ENCODE results near the gene DNAH3. TPM values are rescaled to one million over a fixed set of nuclear protein-coding genes. Genes with fewer than 3 reads are reported as not detected.
"Not testable (repeated sequence)": the region's sequence is repeated elsewhere in the genome, so short reads cannot be mapped to it uniquely, and the experiment has no call there.

Gene DNAH3
- total and polyA plus RNA-seq, 2 experiments from 2014 or later = 0.70 to 1.3 TPM

DNA sequence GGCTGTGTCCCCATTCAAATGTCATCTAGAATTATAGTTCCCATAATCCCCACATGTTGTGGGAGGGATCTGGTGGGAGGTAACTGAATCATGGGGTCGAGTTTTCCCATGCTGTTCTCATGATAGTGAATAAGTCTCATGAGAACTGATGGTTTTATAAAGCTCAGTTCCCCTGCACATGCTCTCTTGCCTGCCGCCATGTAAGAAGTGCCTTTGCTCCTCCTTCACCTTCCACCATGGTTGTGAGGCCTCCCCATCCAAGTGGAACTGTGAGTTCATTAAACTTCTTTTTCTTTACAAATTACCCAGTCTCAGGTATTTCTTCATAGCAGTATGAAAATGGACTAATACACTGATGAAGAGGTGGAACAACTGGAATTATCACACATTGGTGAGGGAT lies 55.9 kb downstream of the DNAH3 start:
- DNase-seq (ENCODE audit: low spot score) = not testable (repeated sequence)

DNA sequence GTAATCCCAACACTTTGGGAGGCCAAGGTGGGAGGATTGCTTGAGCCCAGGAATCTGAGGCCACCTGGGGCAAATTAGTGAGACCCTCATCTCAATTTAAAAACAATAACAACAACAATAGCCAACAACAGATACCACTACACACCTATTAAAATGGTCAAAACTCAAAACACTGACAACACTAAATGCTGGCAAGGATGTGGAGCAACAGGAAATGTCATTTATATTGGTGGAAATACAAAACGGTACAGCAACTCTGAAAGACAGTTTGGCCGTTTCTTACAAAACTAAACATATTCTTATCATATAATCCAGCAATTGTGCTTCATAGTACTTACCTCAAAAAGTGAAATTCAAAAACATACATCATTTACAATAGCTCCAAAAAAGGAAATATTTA lies 57.7 kb downstream of the DNAH3 start:
- H3K36me3 Mint-ChIP-seq (ENCODE audit: low read depth) = no peaks in the 10 kb centered on the region
- H3K27ac Mint-ChIP-seq = no peak overlapping the region
- TF ChIP-seq CREB1 (CRISPR knock-in tag; IDR thresholded peaks at IDR 0.05; ENCODE audit: low read depth) (no peak), NANOG (IDR thresholded peaks at IDR 0.05; ENCODE audit: borderline replicate concordance) (no peak), ZNF114 (CRISPR knock-in tag; IDR thresholded peaks at IDR 0.05) (no peak), EZH2 (IDR thresholded peaks at IDR 0.05; ENCODE audit: low read depth, unreplicated experiment) (no peak), JUNB (IDR thresholded peaks at IDR 0.05; ENCODE audit: unreplicated experiment) (no peak), EZH2phosphoT487 (IDR thresholded peaks at IDR 0.05; ENCODE audit: unreplicated experiment) (no peak), ZNF331 (CRISPR knock-in tag; IDR thresholded peaks at IDR 0.05; ENCODE audit: low read depth) (no peak), STAT1 (IDR thresholded peaks at IDR 0.05; ENCODE audit: unreplicated experiment) (no peak)
- TF ChIP-seq, protein P1, sequence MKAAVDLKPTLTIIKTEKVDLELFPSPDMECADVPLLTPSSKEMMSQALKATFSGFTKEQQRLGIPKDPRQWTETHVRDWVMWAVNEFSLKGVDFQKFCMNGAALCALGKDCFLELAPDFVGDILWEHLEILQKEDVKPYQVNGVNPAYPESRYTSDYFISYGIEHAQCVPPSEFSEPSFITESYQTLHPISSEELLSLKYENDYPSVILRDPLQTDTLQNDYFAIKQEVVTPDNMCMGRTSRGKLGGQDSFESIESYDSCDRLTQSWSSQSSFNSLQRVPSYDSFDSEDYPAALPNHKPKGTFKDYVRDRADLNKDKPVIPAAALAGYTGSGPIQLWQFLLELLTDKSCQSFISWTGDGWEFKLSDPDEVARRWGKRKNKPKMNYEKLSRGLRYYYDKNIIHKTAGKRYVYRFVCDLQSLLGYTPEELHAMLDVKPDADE (IDR thresholded peaks at IDR 0.05) = no peak
- TF ChIP-seq, protein P2, sequence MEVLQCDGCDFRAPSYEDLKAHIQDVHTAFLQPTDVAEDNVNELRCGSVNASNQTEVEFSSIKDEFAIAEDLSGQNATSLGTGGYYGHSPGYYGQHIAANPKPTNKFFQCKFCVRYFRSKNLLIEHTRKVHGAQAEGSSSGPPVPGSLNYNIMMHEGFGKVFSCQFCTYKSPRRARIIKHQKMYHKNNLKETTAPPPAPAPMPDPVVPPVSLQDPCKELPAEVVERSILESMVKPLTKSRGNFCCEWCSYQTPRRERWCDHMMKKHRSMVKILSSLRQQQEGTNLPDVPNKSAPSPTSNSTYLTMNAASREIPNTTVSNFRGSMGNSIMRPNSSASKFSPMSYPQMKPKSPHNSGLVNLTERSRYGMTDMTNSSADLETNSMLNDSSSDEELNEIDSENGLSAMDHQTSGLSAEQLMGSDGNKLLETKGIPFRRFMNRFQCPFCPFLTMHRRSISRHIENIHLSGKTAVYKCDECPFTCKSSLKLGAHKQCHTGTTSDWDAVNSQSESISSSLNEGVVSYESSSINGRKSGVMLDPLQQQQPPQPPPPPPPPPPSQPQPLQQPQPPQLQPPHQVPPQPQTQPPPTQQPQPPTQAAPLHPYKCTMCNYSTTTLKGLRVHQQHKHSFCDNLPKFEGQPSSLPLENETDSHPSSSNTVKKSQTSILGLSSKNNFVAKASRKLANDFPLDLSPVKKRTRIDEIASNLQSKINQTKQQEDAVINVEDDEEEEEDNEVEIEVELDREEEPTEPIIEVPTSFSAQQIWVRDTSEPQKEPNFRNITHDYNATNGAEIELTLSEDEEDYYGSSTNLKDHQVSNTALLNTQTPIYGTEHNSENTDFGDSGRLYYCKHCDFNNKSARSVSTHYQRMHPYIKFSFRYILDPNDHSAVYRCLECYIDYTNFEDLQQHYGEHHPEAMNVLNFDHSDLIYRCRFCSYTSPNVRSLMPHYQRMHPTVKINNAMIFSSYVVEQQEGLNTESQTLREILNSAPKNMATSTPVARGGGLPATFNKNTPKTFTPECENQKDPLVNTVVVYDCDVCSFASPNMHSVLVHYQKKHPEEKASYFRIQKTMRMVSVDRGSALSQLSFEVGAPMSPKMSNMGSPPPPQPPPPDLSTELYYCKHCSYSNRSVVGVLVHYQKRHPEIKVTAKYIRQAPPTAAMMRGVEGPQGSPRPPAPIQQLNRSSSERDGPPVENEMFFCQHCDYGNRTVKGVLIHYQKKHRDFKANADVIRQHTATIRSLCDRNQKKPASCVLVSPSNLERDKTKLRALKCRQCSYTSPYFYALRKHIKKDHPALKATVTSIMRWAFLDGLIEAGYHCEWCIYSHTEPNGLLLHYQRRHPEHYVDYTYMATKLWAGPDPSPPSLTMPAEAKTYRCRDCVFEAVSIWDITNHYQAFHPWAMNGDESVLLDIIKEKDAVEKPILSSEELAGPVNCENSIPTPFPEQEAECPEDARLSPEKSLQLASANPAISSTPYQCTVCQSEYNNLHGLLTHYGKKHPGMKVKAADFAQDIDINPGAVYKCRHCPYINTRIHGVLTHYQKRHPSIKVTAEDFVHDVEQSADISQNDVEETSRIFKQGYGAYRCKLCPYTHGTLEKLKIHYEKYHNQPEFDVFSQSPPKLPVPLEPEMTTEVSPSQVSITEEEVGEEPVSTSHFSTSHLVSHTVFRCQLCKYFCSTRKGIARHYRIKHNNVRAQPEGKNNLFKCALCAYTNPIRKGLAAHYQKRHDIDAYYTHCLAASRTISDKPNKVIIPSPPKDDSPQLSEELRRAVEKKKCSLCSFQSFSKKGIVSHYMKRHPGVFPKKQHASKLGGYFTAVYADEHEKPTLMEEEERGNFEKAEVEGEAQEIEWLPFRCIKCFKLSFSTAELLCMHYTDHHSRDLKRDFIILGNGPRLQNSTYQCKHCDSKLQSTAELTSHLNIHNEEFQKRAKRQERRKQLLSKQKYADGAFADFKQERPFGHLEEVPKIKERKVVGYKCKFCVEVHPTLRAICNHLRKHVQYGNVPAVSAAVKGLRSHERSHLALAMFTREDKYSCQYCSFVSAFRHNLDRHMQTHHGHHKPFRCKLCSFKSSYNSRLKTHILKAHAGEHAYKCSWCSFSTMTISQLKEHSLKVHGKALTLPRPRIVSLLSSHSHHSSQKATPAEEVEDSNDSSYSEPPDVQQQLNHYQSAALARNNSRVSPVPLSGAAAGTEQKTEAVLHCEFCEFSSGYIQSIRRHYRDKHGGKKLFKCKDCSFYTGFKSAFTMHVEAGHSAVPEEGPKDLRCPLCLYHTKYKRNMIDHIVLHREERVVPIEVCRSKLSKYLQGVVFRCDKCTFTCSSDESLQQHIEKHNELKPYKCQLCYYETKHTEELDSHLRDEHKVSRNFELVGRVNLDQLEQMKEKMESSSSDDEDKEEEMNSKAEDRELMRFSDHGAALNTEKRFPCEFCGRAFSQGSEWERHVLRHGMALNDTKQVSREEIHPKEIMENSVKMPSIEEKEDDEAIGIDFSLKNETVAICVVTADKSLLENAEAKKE (CRISPR knock-in tag; IDR thresholded peaks at IDR 0.05) = no peak
- TF ChIP-seq, protein P3, sequence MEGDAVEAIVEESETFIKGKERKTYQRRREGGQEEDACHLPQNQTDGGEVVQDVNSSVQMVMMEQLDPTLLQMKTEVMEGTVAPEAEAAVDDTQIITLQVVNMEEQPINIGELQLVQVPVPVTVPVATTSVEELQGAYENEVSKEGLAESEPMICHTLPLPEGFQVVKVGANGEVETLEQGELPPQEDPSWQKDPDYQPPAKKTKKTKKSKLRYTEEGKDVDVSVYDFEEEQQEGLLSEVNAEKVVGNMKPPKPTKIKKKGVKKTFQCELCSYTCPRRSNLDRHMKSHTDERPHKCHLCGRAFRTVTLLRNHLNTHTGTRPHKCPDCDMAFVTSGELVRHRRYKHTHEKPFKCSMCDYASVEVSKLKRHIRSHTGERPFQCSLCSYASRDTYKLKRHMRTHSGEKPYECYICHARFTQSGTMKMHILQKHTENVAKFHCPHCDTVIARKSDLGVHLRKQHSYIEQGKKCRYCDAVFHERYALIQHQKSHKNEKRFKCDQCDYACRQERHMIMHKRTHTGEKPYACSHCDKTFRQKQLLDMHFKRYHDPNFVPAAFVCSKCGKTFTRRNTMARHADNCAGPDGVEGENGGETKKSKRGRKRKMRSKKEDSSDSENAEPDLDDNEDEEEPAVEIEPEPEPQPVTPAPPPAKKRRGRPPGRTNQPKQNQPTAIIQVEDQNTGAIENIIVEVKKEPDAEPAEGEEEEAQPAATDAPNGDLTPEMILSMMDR (conservative IDR thresholded peaks at IDR 0.05; ENCODE audit: low read depth in 2 of 2) = no peak

More for the DNA sequence above, 55.9 kb downstream of the DNAH3 start:
- not testable (repeated sequence) for H3K4me3 ChIP-seq; H3K36me3 Mint-ChIP-seq (ENCODE audit: low read depth); H3K4me1 ChIP-seq (ENCODE audit: insufficient read depth); H3K9me2 ChIP-seq (ENCODE audit: insufficient read depth); H3K4me3 Mint-ChIP-seq; H3F3A ChIP-seq (replicated peaks; ENCODE audit: low read depth); H3K27ac Mint-ChIP-seq; H4K20me1 ChIP-seq (replicated peaks; ENCODE audit: insufficient read depth); H3K27me3 ChIP-seq (ENCODE audit: insufficient read depth); ATAC-seq; H3K36me3 ChIP-seq (ENCODE audit: insufficient read depth); H3K4me1 Mint-ChIP-seq; H2AFZ ChIP-seq; H3K4me2 ChIP-seq; H3K27ac ChIP-seq (ENCODE audit: low read depth); H3K79me2 ChIP-seq (replicated peaks; ENCODE audit: insufficient read depth); H3K27me3 Mint-ChIP-seq (ENCODE audit: insufficient read depth, low read depth, poor library complexity)
- peaks cover 12% of the 10 kb centered on the region for H3K9me3 Mint-ChIP-seq

More for the DNA sequence above, 57.7 kb downstream of the DNAH3 start:
- no peaks in the 10 kb centered on the region for H3K27me3 Mint-ChIP-seq (ENCODE audit: insufficient read depth, low read depth, poor library complexity)
- Histone ChIP-seq H3K4me2 (no peak overlapping the region), H3K36me3 (ENCODE audit: insufficient read depth) (no peaks in the 10 kb centered on the region), H3F3A (replicated peaks; ENCODE audit: low read depth) (no peaks in the 10 kb centered on the region), H3K27ac (ENCODE audit: low read depth) (no peak overlapping the region), H3K4me3 (no peak overlapping the region), H3K27me3 (ENCODE audit: insufficient read depth) (no peaks in the 10 kb centered on the region), H3K9me2 (ENCODE audit: insufficient read depth) (no peaks in the 10 kb centered on the region; the same call in 1 of the 2 replicates), H4K20me1 (replicated peaks; ENCODE audit: insufficient read depth) (no peaks in the 10 kb centered on the region), H3K79me2 (replicated peaks; ENCODE audit: insufficient read depth) (no peaks in the 10 kb centered on the region), H3K4me1 (ENCODE audit: insufficient read depth) (0 out of 2 replicates have a peak, but pooled peaks cover 2% of the 10 kb centered on the region), H2AFZ (no peak overlapping the region)
- H3K4me1 Mint-ChIP-seq = no peaks in the 10 kb centered on the region; the same call in 2 of the 3 replicates
- H3K9me3 Mint-ChIP-seq = peaks cover 15% of the 10 kb centered on the region
- H3K4me3 Mint-ChIP-seq = no peak overlapping the region
- ATAC-seq (no peak), DNase-seq (ENCODE audit: low spot score) (no peak)

Measured in GM23338 (cell line).